ENCODE measurements around the gene BTG2. TPM values are rescaled to one million over a fixed set of nuclear protein-coding genes. Genes with fewer than 3 reads are reported as not detected.

BTG2 gene
- total RNA-seq, 1 experiment from 2014 or later = 2.0 TPM

DNA sequence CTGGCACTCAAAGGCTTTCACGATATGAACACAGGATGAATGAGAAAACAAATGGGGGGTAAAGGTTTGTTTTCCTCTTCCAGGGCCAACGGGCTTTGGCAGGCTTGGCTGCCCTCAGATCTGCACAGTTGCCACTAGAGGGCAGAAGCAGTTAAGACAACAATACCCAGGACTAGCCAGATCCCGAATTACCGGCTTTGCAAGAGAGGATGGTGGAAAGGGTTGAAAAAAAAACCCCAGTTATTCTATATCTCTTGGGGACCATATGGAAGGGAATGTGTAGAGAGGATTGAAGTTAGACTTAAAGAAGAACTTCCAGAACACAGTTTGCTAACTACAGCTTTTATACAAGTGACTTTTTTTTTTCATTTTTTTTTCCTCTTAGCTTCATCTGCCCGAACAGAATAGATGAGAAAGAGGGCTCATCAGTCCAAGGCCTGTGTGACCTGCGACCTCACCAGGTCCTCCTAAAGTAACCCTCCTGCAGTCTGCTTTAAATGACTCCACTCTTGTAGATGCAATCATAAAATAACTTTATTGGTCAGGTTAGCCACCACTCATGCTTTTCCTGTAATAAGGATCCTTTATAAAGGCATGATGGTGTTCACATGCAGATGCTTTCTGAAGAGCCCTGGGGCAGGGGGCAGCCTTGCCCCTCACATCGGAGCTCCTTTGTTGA is 34.9 kb downstream of the BTG2 start:
- Histone ChIP-seq H3K9me3 (no peaks in the 10 kb centered on the region), H3K27me3 (peaks cover 21% of the 10 kb centered on the region)
- peak; percentile 61 for DNase-seq

DNA sequence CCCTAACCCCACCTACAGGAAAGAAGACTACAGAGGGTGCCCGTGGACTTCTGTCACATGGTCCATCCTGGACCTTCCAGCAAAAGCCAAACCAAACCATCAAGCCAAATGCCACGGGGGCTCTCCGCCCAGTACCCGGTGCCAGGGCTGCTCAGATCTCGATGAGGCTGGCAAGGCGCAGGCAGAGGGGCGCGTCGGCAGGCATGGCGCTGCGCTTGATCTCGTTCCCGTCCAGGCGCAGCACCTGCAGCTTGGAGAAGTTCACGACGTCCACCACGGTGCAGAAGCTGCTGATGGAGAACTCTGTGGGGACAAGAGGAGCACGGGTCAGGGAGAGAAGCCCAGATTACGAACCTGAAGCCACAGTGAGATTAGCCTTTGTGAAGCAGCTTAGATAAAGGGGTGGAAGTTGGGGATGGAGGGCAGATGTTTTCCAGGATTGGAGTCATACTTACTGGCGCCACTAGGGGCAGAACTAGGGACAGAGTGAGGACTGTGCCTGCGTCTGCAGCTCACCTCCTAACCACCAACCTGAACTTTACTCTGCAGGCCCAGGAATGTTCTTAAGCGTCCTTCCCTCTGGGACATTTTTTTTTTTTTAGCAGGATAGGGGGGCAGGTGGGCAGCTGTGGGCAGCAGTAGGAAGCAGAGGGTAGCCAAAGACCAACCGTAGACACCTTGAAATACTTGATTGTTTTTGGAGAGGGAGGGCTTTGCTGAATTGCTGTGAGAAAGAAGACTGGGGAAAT is 37.0 kb downstream of the BTG2 start:
- Histone ChIP-seq H3K4me3 (no peak overlapping the region), H3K27me3 (peaks cover 24% of the 10 kb centered on the region), H3K9me3 (no peaks in the 10 kb centered on the region), H3K36me3 (no peaks in the 10 kb centered on the region)
- peak; percentile 25 for DNase-seq

More for the DNA sequence above, 34.9 kb downstream of the BTG2 start:
- Histone ChIP-seq H3K36me3 (no peaks in the 10 kb centered on the region), H3K4me3 (no peak overlapping the region)

DNA sequence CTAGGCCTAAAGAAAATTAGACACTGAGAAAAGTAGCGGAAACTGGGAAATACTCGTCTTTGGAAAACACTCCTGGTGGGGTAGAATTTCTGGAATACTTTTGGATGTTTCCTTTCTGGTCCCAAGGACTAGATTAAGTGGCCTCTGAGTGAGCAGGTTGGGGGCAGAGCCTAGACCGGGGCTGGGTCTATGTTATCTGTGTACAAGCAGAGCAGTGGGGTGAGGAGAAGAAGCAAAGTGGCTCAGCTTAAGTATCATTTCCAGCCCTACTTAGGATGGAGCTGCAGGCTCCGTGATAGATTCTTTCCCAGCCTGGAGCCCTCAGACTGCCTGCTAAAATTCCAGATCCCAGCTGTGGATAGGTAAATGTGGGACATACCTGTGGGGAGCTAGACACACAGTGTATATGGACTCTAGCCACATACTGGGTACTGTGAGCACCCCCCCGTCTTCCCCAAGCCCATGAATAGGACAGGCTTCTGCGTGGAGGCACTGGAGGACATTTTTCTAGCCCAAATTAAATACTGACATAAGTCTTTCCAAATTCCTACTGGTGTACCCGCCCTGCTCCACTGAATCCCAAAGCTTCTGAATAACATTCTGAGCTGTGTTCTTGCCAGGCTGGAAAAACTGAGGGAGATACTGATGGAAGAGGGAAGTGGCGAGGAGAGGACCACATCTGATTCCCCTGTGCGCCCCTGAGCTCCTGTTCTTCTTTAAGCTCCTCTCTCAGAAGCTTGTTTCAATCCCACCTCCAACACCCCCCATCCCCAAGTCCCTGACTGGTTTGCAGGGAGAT is 38.8 kb downstream of the BTG2 start:
- no peak overlapping the region for H3K4me3 ChIP-seq
- no peaks in the 10 kb centered on the region for H3K9me3 ChIP-seq
- DNase-seq = no peak
- H3K36me3 ChIP-seq = no peaks in the 10 kb centered on the region
- H3K27me3 ChIP-seq = peaks cover 24% of the 10 kb centered on the region

DNA sequence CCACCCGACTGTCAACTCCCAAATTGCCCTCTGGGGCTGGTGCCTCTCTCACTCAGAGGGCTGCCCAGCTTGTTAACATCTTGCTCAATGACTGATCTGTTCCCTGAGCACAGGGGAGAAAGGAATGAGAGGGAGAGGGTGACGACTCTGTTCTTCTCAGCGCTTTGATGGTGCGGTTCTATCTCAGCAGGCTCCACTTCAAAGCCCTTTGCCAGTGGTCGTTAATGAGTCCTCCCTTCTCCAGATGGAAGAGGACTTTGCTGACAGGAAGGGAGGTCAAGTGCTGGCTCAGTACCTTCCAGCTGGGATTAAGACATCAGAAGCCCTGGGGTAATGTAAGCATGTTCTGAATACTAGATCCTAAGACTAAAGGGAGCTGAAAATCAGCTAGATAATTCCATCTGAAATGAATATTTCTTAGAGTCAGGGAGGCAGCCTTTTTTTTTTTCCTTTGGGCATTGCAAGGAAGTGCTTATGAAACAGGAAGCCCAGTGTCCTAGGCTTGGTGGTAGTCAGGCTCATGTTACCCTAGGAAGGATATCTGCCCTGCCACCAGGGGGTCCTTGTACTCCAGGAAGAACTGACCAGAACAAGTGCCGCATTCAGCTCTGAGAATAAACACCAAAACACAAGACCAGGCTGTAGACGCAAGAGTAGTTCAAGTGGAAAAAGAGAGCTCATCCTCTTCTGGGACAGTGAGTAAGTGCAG is 40.9 kb downstream of the BTG2 start:
- peaks cover 18% of the 10 kb centered on the region for H3K27me3 ChIP-seq
- no peaks in the 10 kb centered on the region for H3K36me3 ChIP-seq

DNA sequence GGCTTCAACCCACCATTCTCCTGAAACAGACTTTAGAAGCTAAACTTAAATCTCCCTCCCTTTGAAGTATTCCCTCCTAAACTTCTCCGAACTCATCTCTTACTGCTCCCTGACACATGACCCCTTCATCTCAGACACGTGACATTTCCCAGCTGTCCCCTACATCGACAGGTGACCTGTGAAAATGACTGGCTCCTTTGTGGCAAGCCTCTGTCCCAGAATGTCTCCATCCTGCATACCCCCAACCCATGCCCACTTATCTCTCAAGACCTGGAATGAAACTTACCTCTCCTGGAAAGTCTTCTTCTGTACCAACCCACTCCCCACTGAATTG is 41.4 kb downstream of the BTG2 start:
- H3K27me3 ChIP-seq = peaks cover 13% of the 10 kb centered on the region
- DNase-seq = no peak
- no peaks in the 10 kb centered on the region for H3K9me3 ChIP-seq
- no peaks in the 10 kb centered on the region for H3K36me3 ChIP-seq
- H3K4me3 ChIP-seq = no peak overlapping the region

More for the DNA sequence above, 40.9 kb downstream of the BTG2 start:
- Histone ChIP-seq H3K9me3 (no peaks in the 10 kb centered on the region), H3K4me3 (no peak overlapping the region)
- DNase-seq = no peak

DNA sequence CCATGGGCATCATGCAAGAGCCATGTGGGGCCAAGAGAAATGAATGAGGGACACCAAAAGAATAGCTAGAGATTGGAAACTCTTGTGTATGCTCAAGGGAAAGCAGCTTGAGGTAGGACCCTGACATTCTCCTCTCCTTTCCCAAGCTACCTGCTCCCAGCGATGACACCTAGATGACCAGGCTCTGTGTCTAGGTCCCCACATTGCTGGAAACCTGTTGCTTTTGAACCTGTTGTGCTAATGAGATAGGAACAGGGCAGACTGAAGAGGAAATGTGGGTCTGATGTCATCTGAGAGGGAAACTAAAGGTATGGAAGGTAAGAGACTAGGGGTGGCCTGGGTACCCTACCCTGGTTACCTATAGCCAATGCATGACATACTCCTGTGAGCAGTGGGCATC is 43.8 kb downstream of the BTG2 start:
- Histone ChIP-seq H3K27me3 (peaks cover 3% of the 10 kb centered on the region; the same call in 1 of the 2 replicates), H3K9me3 (no peaks in the 10 kb centered on the region), H3K36me3 (no peaks in the 10 kb centered on the region), H3K4me3 (no peak overlapping the region)
- DNase-seq = no peak

DNA sequence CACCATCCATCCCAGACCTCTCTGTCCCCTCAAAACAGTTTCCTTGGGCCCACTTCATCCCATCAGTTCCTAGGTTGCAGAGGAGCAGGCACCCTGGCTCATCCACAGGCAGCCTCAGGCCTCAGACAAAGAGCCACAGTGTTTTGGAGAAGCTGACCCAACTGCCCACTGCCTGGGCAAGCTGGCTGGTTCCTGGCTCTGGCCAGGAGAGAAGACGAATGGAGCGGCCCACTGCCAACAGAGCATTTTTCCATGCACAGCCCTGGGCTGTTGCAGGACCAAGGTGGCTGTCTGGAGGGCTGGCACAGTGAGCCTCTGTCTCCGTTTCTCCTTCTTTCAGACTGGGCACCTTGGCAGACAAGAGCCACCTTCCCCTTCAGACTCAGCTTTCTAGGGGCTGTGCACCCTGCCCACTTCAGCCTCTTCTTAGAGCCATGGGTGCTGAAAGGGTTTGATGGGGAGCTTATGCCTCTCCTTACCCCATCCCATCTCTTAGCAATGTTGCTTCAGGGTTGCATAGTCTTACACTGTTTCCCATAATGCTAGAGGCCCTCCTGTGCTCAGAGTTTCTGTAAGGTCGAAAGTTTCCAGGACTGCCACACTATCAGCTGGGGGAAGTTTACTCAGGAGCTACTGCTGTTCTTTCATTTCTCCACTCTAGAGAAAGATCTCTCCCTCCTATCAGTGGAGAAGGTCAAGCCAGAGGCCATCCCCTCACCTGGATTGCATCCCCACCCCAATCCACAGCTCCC is 44.6 kb downstream of the BTG2 start:
- Histone ChIP-seq H3K27me3 (peaks cover 3% of the 10 kb centered on the region; the same call in 1 of the 2 replicates), H3K9me3 (no peaks in the 10 kb centered on the region), H3K36me3 (no peaks in the 10 kb centered on the region), H3K4me3 (no peak overlapping the region)
- no peak for DNase-seq

DNA sequence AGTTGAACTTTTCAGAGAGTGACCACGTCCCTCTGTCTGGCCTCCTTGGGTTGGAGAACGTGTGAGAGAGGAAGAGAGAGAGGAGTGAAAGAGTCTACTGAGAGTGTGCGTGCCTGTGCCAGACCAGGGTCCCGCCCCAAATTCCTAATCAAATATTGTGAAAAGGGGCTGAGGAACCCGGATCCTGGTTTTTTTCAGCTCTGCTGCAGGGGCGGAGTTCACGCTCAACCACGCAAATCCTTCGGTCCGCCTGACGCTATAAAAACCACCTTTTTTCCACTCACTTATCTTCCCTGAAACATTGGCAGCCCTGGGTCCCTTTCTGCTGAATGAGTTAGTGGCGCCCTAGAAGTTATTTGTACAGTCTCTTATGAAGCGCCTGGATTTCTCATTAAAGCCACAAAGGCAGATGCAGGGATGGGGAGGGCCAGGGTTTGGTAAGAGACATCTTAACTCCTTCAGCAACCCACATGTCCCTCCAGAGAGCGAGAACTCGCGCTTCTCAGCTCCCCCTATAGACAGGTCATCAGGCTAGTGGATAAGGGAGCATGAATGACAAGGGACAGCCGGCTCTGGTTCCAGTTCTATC is 45.8 kb downstream of the BTG2 start, which contains the start of gene FMOD:
FMOD (minus strand) TSS at position 86 of the 589 bp plus-strand sequence. CDS start 2,852 bp downstream, outside the sequence.
- DNase-seq = no peak
- no peaks in the 10 kb centered on the region for H3K9me3 ChIP-seq
- H3K36me3 ChIP-seq = no peaks in the 10 kb centered on the region
- H3K4me3 ChIP-seq = no peak within 1 kb of the TSS
- peaks cover 3% of the 10 kb centered on the region; the same call in 1 of the 2 replicates for H3K27me3 ChIP-seq

DNA sequence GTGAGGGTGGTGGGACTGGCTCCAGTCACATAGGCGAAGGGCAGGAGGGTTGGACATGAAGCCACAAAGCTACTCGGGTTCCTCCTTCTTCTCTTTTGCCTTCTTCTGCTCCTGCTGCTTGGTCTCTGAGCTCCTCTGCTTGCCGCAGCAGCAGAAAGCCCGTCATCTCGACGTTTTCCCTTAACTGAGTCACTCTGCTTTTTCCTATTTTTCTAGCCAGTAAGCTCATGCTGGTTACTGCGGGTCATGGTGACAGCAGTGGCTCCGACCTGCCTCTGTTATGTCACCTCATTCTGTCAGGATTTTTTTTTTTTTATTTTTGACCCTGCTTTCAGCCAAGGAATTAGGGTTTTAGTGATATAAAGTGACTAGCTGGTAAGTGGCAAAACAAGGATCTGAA is 48.2 kb downstream of the BTG2 start:
- no peak overlapping the region for H3K4me3 ChIP-seq
- no peaks in the 10 kb centered on the region for H3K27me3 ChIP-seq
- no peaks in the 10 kb centered on the region; the same call in 1 of the 2 replicates for H3K9me3 ChIP-seq
- no peak for DNase-seq
- no peaks in the 10 kb centered on the region for H3K36me3 ChIP-seq

DNA sequence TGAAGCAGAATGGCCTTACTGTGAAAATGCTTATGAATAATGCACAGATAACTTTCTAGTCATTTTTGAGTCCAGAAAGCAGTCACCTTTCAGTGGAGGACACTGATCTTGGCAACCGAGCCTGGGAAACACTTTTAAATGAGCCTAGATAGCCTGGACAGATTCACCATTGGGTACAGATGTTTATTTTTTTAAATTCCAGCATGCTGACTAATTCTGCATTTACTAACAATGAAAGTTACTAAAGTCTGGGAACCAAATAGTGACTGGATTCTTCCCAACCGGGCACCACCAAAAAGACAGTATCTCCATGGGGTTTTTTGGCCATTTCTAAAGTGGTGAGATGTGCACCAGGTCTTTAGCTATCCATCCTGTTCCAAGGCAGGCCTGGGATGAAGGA is 48.9 kb downstream of the BTG2 start:
- H3K36me3 ChIP-seq = no peaks in the 10 kb centered on the region
- no peak overlapping the region for H3K4me3 ChIP-seq
- no peaks in the 10 kb centered on the region for H3K27me3 ChIP-seq
- no peaks in the 10 kb centered on the region; the same call in 1 of the 2 replicates for H3K9me3 ChIP-seq
- peak; percentile 73 for DNase-seq

DNA sequence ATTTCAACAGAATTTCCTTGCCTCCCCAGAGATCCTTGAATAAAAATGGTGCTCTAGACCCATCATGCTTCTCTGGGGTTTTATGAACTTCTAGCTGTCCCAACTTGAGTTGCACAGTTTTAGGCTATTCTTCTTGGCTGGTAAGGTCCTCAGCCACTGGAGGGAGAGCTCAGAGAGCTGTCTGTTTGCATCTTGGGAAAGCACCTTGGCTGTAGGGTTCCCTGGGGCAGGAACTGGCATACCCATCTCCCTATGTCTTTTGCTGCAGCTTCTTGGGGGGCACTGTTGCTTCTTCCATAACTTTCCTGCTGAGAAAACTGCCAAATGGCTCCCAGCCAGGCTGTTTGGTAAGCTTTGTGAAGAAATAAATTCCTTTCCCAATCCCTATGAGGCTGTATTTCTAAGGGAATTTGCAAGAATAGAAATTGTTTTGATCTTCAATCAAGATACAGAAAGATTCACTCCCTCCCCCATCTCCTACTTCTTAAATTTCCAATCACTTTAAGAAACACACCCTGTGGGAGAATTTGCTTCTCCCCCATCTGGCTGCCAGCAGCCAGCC is 53.8 kb downstream of the BTG2 start:
- peak; percentile 52 for DNase-seq
- H3K9me3 ChIP-seq = no peaks in the 10 kb centered on the region; the same call in 1 of the 2 replicates
- H3K4me3 ChIP-seq = no peak overlapping the region
- no peaks in the 10 kb centered on the region for H3K36me3 ChIP-seq
- 0 out of 2 replicates have a peak, but pooled peaks cover 2% of the 10 kb centered on the region for H3K27me3 ChIP-seq

Other genes starting within 250 kb of the BTG2 start
- gene MYOG, start 219.5 kb upstream of the BTG2 start, total RNA-seq (2014; rRNA removed; shearing (Covaris generic); ENCODE audit: low replicate concordance) = not detected in 2 replicates
- 0.94 and 1.5 TPM in 2 replicates for gene ADORA1, start 177.8 kb upstream of the BTG2 start, total RNA-seq (2014; rRNA removed; shearing (Covaris generic); ENCODE audit: low replicate concordance)
- not detected in 2 replicates for gene MYBPH, start 129.7 kb upstream of the BTG2 start, total RNA-seq (2014; rRNA removed; shearing (Covaris generic); ENCODE audit: low replicate concordance)
- 3.5 and 4.8 TPM in 2 replicates for gene CHI3L1, start 118.8 kb upstream of the BTG2 start, total RNA-seq (2014; rRNA removed; shearing (Covaris generic); ENCODE audit: low replicate concordance)
- not detected in 2 replicates for gene CHIT1, start 75.8 kb upstream of the BTG2 start, total RNA-seq (2014; rRNA removed; shearing (Covaris generic); ENCODE audit: low replicate concordance)
- not detected in 2 replicates for gene FMOD, start 45.6 kb downstream of the BTG2 start, total RNA-seq (2014; rRNA removed; shearing (Covaris generic); ENCODE audit: low replicate concordance)
- not detected in 2 replicates for gene PRELP, start 170.3 kb downstream of the BTG2 start, total RNA-seq (2014; rRNA removed; shearing (Covaris generic); ENCODE audit: low replicate concordance)
- gene OPTC, start 188.6 kb downstream of the BTG2 start, total RNA-seq (2014; rRNA removed; shearing (Covaris generic); ENCODE audit: low replicate concordance) = not detected in 2 replicates

Data from MG63 (cell line).